ENCODE measurements around the gene MMAB.

MMAB gene

GRCh38 chr12:109577311-109577710 lies 4.0 kb upstream of the MMAB start:
- no peaks in the 10 kb centered on the region for H3K27me3 ChIP-seq (replicated peaks; ENCODE audit: control insufficient read depth, insufficient read depth, low read length)
- DNase-seq (ENCODE audit: extremely low read depth, insufficient read length) = no peak
- no peak for TF ChIP-seq CTCF (IDR thresholded peaks at IDR 0.05; ENCODE audit: insufficient read depth, low read length, poor library complexity, severe bottlenecking)
- no peak overlapping the region for H3K4me3 ChIP-seq (replicated peaks; ENCODE audit: low read depth, low read length)
- peaks cover 37% of the 10 kb centered on the region for H3K36me3 ChIP-seq (ENCODE audit: control insufficient read depth, insufficient read depth, low read length)

- Histone ChIP-seq H3K4me3 (replicated peaks; ENCODE audit: low read depth, low read length) (no peak overlapping the region), H3K27me3 (replicated peaks; ENCODE audit: control insufficient read depth, insufficient read depth, low read length) (no peaks in the 10 kb centered on the region), H3K36me3 (ENCODE audit: control insufficient read depth, insufficient read depth, low read length) (peaks cover 28% of the 10 kb centered on the region)
- TF ChIP-seq CTCF (IDR thresholded peaks at IDR 0.05; ENCODE audit: insufficient read depth, low read length, poor library complexity, severe bottlenecking) = no peak
- no peak for DNase-seq (ENCODE audit: extremely low read depth, insufficient read length)
Measured at GRCh38 chr12:109575683-109576082, 2.4 kb upstream of the MMAB start.

- peaks cover 20% of the 10 kb centered on the region for H3K36me3 ChIP-seq (ENCODE audit: control insufficient read depth, insufficient read depth, low read length)
- DNase-seq (ENCODE audit: extremely low read depth, insufficient read length) = no peak
Measured at GRCh38 chr12:109573914-109574244, 575 bp upstream of the MMAB start.

GRCh38 chr12:109572506-109572845 lies 828 bp downstream of the MMAB start:
- no peaks in the 10 kb centered on the region for H3K27me3 ChIP-seq (replicated peaks; ENCODE audit: control insufficient read depth, insufficient read depth, low read length)
- peak overlapping the region; percentile 86 for H3K4me3 ChIP-seq (replicated peaks; ENCODE audit: low read depth, low read length)
- H3K36me3 ChIP-seq (ENCODE audit: control insufficient read depth, insufficient read depth, low read length) = peaks cover 14% of the 10 kb centered on the region
- no peak for TF ChIP-seq CTCF (IDR thresholded peaks at IDR 0.05; ENCODE audit: insufficient read depth, low read length, poor library complexity, severe bottlenecking)
- DNase-seq (ENCODE audit: extremely low read depth, insufficient read length) = no peak

More at GRCh38 chr12:109573914-109574244, 575 bp upstream of the MMAB start:
- no peaks in the 10 kb centered on the region for H3K27me3 ChIP-seq (replicated peaks; ENCODE audit: control insufficient read depth, insufficient read depth, low read length)
- TF ChIP-seq CTCF (IDR thresholded peaks at IDR 0.05; ENCODE audit: insufficient read depth, low read length, poor library complexity, severe bottlenecking) = no peak
- peak overlapping the region; percentile 89 for H3K4me3 ChIP-seq (replicated peaks; ENCODE audit: low read depth, low read length)

- Histone ChIP-seq H3K36me3 (ENCODE audit: control insufficient read depth, insufficient read depth, low read length) (peaks cover 13% of the 10 kb centered on the region), H3K27me3 (replicated peaks; ENCODE audit: control insufficient read depth, insufficient read depth, low read length) (no peaks in the 10 kb centered on the region), H3K4me3 (replicated peaks; ENCODE audit: low read depth, low read length) (peak overlapping the region; percentile 86)
- TF ChIP-seq CTCF (IDR thresholded peaks at IDR 0.05; ENCODE audit: insufficient read depth, low read length, poor library complexity, severe bottlenecking) = no peak
- DNase-seq (ENCODE audit: extremely low read depth, insufficient read length) = no peak
Measured at GRCh38 chr12:109571773-109572505, 1.4 kb downstream of the MMAB start.

GRCh38 chr12:109568486-109568885 lies 4.8 kb downstream of the MMAB start:
- Histone ChIP-seq H3K36me3 (ENCODE audit: control insufficient read depth, insufficient read depth, low read length) (peaks cover 21% of the 10 kb centered on the region), H3K27me3 (replicated peaks; ENCODE audit: control insufficient read depth, insufficient read depth, low read length) (no peaks in the 10 kb centered on the region), H3K4me3 (replicated peaks; ENCODE audit: low read depth, low read length) (no peak overlapping the region)
- no peak for DNase-seq (ENCODE audit: extremely low read depth, insufficient read length)
- TF ChIP-seq CTCF (IDR thresholded peaks at IDR 0.05; ENCODE audit: insufficient read depth, low read length, poor library complexity, severe bottlenecking) = no peak
